Measurements from ENCODE around the gene MED12L.
"Not testable (repeated sequence)": the region's sequence is repeated elsewhere in the genome, so short reads cannot be mapped to it uniquely, and the experiment has no call there.

MED12L gene

DNA sequence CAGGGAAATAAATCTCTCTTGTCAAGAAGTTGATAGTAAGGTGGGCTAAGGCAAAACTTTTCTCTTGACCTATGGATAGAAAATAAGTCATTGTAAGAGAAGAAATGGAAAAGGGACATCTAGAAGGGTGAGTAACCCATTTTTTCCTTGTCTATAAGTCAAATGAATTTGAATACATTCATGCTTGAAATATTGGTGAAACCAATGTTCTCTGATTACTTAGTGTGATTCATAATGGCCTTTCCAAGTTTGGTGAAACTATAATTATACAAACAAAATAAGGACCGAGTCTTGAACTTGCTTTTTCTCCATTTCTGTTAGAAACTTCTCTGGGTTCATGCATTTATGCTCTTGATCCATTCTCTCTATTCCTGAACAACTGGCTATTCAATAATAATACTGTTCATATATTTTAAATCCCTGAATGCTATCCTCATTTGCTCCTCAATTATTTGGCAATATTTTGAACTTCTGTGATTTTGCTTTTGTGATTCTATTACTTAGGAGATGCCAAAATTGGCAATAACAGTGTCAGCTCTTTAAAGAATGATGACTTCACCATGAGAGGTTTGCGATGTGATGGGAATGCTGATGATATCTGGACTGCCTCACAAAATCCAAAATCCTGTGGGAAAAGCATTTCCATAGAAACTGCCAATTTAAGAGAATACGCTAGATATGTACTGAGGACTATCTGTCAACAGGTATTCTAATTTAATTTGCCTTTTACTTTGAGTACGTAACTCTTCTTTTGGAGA, 286.8 kb downstream of the MED12L start:
- no peak for DNase-seq (ENCODE audit: low read depth in 2 of 2)

- no peak for DNase-seq (ENCODE audit: low read depth in 2 of 2)
Measured at GRCh38 chr3:151377768-151378385, 292.4 kb downstream of the MED12L start.

- DNase-seq (ENCODE audit: low read depth in 2 of 2), result no peak
Measured at GRCh38 chr3:151379083-151379734, 293.7 kb downstream of the MED12L start.

DNA sequence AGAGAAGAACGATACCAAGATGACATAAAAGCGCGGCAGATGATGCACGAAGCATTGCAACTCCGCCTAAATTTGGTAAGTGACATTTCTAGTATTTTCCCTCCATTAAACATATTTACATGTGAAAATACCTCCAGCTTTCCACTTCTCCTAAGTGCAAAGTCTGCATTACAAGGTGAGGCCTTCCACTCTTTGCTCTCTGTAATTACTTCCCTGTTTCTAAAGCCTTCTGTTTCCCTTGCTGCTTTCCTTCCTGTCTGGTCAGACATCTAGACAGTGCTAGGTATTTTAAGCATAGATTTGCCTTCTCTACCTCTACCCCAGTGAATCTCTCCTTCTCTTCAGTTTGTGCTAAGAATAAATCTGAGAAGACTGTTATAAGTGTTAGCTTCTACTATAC, 297.2 kb downstream of the MED12L start:
- no peak for DNase-seq (ENCODE audit: low read depth in 2 of 2)

- no peak for DNase-seq (ENCODE audit: low read depth in 2 of 2)
Measured at GRCh38 chr3:151383111-151383510, 297.6 kb downstream of the MED12L start.

GRCh38 chr3:151383956-151384355, 298.5 kb downstream of the MED12L start:
- no peak for DNase-seq (ENCODE audit: low read depth in 2 of 2)

DNA sequence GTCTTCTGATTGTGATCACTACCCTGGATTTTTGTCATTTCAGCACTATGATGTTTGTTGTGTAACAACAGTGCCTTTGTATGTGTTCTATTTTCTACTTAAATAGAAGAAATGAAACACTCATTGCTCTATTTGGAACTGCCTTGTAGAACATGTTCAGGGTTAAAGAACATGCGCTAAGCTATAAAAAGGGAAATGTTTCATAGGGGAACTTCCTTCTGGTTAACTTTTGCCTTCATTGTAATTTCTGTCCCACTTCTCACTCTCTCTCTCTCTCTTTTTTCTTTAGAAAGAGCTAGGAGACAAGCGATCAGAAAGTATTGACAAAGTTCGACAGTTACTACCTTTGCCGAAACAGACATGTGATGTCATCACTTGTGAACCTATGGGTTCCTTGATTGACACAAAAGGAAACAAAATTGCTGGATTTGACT, 299.3 kb downstream of the MED12L start, which contains the start of gene P2RY12:
Gene P2RY12, minus strand, starts transcription at position 13 of the 434 bp plus-strand sequence. CDS start 45,908 bp downstream, outside the sequence.
- no peak for DNase-seq (ENCODE audit: low read depth in 2 of 2)

- no peak for DNase-seq (ENCODE audit: low read depth in 2 of 2)
Measured at GRCh38 chr3:151386056-151386455, 300.6 kb downstream of the MED12L start.

- no peak for DNase-seq (ENCODE audit: low read depth in 2 of 2)
Measured at GRCh38 chr3:151387432-151387831, 302.0 kb downstream of the MED12L start.

DNA sequence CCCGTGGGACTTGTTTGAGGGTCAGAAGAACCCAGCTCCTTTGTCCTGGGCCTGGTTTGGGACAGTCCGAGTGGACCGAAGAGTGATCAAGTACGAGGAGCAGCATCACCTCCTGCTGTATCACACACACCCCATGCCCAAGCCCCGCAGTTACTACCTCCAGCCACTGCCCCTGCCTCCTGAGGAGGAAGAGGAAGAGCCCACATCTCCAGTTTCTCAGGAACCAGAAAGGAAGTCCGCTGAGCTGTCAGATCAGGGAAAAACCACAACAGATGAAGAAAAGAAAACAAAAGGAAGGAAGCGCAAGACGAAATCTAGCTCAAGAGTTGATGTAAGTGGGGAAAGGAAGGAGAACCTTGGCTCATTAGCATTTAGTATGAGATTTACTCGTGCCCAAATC, 302.4 kb downstream of the MED12L start:
- no peak for DNase-seq (ENCODE audit: low read depth in 2 of 2)

- DNase-seq (ENCODE audit: low read depth in 2 of 2), result no peak
Measured at GRCh38 chr3:151391720-151392119, 306.3 kb downstream of the MED12L start.

DNA sequence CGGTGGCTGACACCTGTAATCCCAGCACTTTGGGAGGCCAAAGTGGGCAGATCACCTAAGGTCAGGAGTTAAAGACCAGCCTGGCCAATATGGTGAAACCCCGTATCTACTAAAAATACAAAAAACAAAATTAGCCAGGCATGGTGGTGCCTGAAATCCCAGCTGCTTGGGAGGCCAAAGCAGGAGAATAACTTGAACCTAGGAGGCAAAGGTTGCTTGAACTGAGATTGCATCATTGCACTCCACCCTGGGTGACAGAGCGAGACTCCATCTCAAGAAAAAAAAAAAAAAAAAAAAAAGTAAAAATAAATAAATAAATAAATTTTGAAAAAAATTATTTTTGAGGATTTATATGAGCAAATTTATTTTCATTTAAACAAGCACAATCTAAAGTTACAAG, 306.7 kb downstream of the MED12L start:
- not testable (repeated sequence) for DNase-seq (ENCODE audit: low read depth in 2 of 2)

DNA sequence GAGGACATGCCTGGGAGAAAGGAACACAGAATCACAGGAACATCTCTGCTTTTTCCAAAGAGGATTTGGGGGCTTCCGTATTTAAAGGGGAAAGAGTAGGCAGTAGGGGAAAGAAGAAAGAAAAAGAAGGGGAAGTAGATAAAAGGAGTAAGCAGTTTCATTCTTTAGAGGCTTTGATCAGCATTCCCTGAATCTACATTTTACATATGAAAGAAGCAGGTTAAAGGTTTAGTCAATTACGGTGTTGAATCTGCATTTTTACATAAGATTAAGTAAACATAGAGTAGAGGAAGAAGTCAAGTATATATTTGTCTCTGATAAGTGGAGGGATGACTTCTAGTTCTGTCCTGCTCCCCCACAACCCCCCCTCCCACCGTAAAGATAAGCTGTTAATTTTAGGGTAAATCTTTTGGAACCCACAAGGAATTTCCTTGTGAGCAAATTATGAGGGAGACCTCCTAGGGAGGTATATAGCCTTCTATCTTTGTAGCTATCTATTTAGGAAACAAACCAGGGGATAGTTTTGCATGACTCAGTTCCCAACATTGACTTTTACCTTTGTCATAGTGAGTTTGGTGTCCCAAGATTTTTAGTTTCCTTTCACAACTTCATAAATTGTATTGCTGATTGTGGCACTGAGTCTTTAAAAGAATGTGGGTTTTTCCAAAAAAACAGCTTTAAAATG, 307.8 kb downstream of the MED12L start:
- no peak for DNase-seq (ENCODE audit: low read depth in 2 of 2)

GRCh38 chr3:151393941-151394340, 308.5 kb downstream of the MED12L start:
- peak in 1 of 2 experiments; percentile 47 for DNase-seq (ENCODE audit: low read depth in 2 of 2)

DNA sequence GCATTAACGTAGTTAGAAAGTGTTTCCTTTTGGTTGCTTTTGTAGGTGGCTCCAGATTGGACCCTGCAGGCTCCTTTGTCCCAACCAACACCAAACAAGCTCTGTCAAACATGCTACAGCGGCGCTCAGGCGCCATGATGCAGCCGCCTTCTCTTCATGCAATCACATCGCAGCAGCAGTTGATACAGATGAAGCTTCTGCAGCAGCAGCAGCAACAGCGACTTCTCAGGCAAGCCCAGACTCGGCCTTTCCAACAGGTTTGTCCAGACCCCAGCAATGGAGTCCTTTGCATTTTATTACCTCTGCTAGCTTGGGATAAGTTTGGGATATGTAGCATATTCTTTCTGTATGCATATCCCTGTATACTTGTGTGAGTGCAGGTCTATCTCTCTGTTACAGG, 309.1 kb downstream of the MED12L start:
- no peak for DNase-seq (ENCODE audit: low read depth in 2 of 2)

GRCh38 chr3:151395806-151396205, 310.3 kb downstream of the MED12L start:
- no peak for DNase-seq (ENCODE audit: low read depth in 2 of 2)

GRCh38 chr3:151398895-151399294, 313.4 kb downstream of the MED12L start:
- DNase-seq (ENCODE audit: low read depth in 2 of 2), result no peak

DNA sequence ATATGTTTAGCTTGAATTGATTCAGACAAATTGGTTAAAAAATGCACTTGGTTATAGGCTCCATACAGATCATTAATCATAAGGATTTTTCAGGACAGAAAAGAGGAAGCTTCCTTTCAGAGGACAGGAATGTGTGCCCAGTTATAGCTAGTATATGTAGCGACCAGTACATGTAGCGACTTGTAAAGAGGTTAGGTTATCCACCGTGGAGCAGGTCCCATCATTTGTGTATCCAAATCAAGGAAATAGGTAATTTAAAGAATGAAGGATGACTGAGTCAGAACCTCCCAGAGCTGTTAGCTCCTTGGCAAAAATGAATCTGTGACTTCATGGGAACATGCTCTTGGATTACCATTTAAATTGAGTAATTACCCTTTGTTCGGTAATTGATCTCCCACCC, 314.9 kb downstream of the MED12L start:
- DNase-seq (ENCODE audit: low read depth in 2 of 2), result no peak

- no peak for DNase-seq (ENCODE audit: low read depth in 2 of 2)
Measured at GRCh38 chr3:151402349-151402748, 316.9 kb downstream of the MED12L start.

DNA sequence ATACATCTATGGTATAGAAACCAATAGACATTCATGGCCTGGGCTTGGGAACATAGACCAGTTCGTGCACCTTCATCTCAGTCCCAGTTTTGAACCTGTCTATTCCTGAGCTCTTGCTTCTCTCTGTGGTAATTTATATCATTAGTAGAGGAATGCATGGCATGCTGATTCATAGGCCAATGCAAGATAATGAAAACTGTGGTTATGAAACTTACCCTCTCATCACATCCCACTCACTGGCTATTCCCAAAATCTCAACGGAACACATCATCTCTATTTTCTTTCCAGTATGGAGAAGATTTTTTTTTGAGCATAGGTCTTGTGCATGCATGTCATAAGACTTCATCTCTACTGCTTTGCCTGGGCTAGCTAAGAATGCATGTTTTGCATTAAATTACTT, 317.8 kb downstream of the MED12L start:
- peak; percentile 64 to 72 for DNase-seq (ENCODE audit: low read depth in 2 of 2)

DNA sequence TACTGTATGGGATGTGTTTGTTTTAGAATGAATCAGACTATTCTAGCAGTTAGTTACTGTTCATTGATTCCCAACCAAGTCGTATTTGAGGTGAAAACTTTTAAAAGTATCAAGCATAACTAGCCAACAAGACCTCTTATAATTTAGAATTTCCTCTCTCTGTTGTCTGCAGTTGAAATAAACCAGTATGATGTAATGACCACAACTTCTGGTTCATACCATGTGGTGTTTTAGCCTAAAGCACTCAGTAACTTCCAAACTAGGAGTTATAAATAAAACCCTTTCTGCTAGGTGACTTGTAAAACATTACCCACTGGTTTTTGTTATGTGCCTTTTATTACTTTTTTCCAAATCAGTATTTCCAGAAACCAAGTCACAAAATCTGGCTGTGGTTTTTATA, 318.9 kb downstream of the MED12L start:
- peak in 1 of 2 experiments; percentile 47 for DNase-seq (ENCODE audit: low read depth in 2 of 2)

DNA sequence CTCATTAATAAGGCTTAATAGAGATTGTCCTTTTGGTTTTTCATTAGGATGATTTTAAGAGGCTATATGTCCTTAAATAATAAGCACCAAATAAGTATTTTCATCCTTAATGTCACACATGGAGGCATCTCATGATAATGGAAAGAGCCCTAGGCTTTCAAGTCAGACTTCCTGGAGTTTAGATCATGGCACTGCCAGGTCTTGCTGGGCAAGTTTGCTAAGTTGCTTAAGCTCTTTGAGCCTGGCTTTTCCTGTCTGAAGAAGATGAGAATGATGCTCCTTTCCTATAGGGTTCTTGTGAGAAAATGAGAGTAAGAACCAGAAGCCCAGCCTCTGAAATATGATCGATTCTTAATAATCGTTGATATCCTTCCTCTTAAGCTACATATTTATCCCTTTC, 322.5 kb downstream of the MED12L start:
- DNase-seq (ENCODE audit: low read depth in 2 of 2), result no peak

All from fibroblast of skin of left biceps (primary cell).